Measurements from ENCODE around the gene GGT6. TPM values are rescaled to one million over a fixed set of nuclear protein-coding genes. Genes with fewer than 3 reads are reported as not detected.

The GGT6 gene
- total and polyA plus RNA-seq, 2 of the 13 experiments (the other 11 are each of a cell fraction or from before 2014, with no cell fraction given): 0.16 to 0.80 TPM

DNA sequence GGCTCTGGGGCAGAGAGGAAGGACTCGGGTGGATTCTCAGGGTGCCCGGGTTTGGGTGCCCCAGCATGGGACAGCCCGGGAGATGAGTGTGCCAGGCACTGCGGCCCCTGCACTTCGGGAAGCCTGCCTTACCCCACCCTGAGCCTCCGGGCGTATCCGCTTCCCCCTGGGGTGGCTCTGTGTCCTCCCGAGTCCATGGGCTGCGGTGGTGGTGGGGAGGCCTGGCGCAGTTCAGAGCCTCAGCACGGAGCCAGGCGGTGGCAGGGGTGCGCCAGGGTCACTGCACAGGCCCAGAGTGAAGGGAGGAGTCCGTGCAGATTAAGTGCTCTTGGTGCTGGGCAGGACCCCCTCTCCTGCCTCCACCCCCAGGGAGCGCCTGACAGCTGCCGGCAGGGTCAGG lies 25.9 kb downstream of the GGT6 start (continued):
- TF ChIP-seq, protein P1, sequence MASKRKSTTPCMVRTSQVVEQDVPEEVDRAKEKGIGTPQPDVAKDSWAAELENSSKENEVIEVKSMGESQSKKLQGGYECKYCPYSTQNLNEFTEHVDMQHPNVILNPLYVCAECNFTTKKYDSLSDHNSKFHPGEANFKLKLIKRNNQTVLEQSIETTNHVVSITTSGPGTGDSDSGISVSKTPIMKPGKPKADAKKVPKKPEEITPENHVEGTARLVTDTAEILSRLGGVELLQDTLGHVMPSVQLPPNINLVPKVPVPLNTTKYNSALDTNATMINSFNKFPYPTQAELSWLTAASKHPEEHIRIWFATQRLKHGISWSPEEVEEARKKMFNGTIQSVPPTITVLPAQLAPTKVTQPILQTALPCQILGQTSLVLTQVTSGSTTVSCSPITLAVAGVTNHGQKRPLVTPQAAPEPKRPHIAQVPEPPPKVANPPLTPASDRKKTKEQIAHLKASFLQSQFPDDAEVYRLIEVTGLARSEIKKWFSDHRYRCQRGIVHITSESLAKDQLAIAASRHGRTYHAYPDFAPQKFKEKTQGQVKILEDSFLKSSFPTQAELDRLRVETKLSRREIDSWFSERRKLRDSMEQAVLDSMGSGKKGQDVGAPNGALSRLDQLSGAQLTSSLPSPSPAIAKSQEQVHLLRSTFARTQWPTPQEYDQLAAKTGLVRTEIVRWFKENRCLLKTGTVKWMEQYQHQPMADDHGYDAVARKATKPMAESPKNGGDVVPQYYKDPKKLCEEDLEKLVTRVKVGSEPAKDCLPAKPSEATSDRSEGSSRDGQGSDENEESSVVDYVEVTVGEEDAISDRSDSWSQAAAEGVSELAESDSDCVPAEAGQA (IDR thresholded peaks at IDR 0.05; ENCODE audit: low read depth): no peak
- TF ChIP-seq, protein P1 (CRISPR knock-in tag; IDR thresholded peaks at IDR 0.05; ENCODE audit: borderline replicate concordance): no peak
- TF ChIP-seq NPAS2 (CRISPR knock-in tag; IDR thresholded peaks at IDR 0.05; ENCODE audit: borderline replicate concordance): no peak
- TF ChIP-seq, protein P2, sequence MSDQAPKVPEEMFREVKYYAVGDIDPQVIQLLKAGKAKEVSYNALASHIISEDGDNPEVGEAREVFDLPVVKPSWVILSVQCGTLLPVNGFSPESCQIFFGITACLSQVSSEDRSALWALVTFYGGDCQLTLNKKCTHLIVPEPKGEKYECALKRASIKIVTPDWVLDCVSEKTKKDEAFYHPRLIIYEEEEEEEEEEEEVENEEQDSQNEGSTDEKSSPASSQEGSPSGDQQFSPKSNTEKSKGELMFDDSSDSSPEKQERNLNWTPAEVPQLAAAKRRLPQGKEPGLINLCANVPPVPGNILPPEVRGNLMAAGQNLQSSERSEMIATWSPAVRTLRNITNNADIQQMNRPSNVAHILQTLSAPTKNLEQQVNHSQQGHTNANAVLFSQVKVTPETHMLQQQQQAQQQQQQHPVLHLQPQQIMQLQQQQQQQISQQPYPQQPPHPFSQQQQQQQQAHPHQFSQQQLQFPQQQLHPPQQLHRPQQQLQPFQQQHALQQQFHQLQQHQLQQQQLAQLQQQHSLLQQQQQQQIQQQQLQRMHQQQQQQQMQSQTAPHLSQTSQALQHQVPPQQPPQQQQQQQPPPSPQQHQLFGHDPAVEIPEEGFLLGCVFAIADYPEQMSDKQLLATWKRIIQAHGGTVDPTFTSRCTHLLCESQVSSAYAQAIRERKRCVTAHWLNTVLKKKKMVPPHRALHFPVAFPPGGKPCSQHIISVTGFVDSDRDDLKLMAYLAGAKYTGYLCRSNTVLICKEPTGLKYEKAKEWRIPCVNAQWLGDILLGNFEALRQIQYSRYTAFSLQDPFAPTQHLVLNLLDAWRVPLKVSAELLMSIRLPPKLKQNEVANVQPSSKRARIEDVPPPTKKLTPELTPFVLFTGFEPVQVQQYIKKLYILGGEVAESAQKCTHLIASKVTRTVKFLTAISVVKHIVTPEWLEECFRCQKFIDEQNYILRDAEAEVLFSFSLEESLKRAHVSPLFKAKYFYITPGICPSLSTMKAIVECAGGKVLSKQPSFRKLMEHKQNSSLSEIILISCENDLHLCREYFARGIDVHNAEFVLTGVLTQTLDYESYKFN (CRISPR knock-in tag; conservative IDR thresholded peaks at IDR 0.05): no peak
- no peak for TF ChIP-seq IKZF1 (IDR thresholded peaks at IDR 0.05)
- TF ChIP-seq, protein P3, sequence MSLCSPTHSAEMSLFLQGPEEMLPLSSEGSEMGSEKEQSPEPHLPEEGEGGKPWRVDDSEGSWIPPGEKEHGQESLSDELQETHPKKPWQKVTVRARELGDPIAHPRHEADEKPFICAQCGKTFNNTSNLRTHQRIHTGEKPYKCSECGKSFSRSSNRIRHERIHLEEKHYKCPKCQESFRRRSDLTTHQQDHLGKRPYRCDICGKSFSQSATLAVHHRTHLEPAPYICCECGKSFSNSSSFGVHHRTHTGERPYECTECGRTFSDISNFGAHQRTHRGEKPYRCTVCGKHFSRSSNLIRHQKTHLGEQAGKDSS (CRISPR knock-in tag; IDR thresholded peaks at IDR 0.05; ENCODE audit: borderline replicate concordance, low read depth): no peak
- TF ChIP-seq ZNF235 (CRISPR knock-in tag; IDR thresholded peaks at IDR 0.05; ENCODE audit: borderline replicate concordance): no peak
- TF ChIP-seq, protein P4, sequence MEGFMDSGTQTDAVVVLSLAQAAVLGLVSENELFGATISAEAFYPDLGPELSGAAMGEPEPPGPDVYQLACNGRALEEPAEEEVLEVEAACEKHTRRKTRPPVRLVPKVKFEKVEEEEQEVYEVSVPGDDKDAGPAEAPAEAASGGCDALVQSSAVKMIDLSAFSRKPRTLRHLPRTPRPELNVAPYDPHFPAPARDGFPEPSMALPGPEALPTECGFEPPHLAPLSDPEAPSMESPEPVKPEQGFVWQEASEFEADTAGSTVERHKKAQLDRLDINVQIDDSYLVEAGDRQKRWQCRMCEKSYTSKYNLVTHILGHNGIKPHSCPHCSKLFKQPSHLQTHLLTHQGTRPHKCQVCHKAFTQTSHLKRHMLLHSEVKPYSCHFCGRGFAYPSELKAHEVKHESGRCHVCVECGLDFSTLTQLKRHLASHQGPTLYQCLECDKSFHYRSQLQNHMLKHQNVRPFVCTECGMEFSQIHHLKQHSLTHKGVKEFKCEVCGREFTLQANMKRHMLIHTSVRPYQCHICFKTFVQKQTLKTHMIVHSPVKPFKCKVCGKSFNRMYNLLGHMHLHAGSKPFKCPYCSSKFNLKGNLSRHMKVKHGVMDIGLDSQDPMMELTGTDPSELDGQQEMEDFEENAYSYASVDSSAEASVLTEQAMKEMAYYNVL (CRISPR knock-in tag; IDR thresholded peaks at IDR 0.05; ENCODE audit: borderline replicate concordance): no peak
- TF ChIP-seq, protein P5, sequence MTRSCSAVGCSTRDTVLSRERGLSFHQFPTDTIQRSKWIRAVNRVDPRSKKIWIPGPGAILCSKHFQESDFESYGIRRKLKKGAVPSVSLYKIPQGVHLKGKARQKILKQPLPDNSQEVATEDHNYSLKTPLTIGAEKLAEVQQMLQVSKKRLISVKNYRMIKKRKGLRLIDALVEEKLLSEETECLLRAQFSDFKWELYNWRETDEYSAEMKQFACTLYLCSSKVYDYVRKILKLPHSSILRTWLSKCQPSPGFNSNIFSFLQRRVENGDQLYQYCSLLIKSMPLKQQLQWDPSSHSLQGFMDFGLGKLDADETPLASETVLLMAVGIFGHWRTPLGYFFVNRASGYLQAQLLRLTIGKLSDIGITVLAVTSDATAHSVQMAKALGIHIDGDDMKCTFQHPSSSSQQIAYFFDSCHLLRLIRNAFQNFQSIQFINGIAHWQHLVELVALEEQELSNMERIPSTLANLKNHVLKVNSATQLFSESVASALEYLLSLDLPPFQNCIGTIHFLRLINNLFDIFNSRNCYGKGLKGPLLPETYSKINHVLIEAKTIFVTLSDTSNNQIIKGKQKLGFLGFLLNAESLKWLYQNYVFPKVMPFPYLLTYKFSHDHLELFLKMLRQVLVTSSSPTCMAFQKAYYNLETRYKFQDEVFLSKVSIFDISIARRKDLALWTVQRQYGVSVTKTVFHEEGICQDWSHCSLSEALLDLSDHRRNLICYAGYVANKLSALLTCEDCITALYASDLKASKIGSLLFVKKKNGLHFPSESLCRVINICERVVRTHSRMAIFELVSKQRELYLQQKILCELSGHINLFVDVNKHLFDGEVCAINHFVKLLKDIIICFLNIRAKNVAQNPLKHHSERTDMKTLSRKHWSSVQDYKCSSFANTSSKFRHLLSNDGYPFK (CRISPR knock-in tag; IDR thresholded peaks at IDR 0.05; ENCODE audit: borderline replicate concordance): no peak
- TF ChIP-seq TARDBP (CRISPR knock-in tag; IDR thresholded peaks at IDR 0.05): no peak
- no peak for TF ChIP-seq ZBTB21 (CRISPR knock-in tag; IDR thresholded peaks at IDR 0.05)
- no peak for TF ChIP-seq ARHGAP35 (CRISPR knock-in tag; IDR thresholded peaks at IDR 0.05; ENCODE audit: borderline replicate concordance)
- TF ChIP-seq TOE1 (CRISPR knock-in tag; IDR thresholded peaks at IDR 0.05): no peak
